HG03558 (cell line): ENCODE measurements around the gene TEX54.

Experiments
- ATAC-seq: cut with Tn5 transposase; IDR thresholded peaks from one replicate; pipeline ENCODE4 v1.9.1; 2021; ENCODE audit warnings: moderate number of reproducible peaks; ENCODE audit not compliant: unreplicated experiment; ENCODE audit errors: extremely low read depth

Gene TEX54

GRCh38 chr11:62792202-62792575 lies 40.5 kb downstream of the TEX54 start:
- ATAC-seq: no peak

DNA sequence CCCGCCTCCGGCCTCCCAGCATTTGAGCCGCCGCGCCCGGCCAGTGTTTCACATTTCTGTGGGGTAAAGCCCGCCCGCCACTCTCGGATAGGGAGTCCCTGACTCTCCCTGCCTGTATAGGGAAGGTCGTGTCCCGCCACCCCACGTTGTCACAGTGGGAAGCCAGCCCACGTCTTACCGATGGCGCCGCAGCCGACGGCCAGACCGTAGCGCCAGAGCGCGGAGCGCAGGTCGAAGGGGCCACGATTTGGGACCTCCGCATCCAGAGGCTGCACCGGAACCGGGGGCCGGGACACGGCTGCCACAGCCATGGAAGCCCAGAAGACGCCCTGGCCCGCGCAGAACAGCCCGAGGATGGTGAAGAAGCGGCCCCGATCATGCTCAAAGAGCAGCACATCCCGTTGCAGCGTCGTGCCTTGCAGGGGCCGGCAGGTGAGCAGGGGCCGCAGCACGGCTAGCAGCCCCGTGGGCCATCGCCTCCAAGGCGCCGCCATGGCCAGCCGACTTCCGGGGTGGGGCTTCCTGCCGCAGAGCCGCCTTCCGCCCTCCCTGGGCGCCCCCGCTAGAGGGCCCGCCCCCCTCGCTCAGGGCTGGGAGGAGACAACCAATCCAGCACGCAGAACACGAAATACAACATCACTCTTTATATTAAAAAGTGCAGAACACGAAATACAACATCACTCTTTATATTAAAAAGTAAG lies 41.0 kb downstream of the TEX54 start, which contains the start of gene TMEM223:
TMEM223 (minus strand) TSS at position 506 of the 701 bp plus-strand sequence; CDS start at position 494, 12 bp downstream.
- peak; percentile 38 for ATAC-seq

DNA sequence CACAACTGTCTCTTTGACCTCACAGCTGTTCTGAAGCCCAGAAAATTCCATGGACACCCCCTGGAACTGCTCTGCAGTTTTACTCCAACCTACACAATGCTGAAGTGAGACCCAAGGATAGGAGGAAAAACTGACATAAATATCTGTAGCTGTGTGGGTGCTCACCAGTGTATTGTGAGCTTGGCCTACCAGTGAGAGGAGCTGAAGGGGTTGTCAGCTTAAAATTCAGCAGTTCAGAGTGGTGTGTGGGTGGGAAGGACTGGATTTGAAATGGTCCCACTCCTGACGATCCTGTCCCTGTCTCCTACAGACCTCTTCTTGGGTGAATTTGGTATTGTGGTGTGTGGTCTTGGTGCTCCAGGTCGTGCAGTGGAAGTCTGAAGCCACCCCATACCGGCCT lies 43.1 kb downstream of the TEX54 start:
- ATAC-seq: no peak

- no peak for ATAC-seq
These were observed 43.6 kb downstream of the TEX54 start for GRCh38 chr11:62788991-62789390.

DNA sequence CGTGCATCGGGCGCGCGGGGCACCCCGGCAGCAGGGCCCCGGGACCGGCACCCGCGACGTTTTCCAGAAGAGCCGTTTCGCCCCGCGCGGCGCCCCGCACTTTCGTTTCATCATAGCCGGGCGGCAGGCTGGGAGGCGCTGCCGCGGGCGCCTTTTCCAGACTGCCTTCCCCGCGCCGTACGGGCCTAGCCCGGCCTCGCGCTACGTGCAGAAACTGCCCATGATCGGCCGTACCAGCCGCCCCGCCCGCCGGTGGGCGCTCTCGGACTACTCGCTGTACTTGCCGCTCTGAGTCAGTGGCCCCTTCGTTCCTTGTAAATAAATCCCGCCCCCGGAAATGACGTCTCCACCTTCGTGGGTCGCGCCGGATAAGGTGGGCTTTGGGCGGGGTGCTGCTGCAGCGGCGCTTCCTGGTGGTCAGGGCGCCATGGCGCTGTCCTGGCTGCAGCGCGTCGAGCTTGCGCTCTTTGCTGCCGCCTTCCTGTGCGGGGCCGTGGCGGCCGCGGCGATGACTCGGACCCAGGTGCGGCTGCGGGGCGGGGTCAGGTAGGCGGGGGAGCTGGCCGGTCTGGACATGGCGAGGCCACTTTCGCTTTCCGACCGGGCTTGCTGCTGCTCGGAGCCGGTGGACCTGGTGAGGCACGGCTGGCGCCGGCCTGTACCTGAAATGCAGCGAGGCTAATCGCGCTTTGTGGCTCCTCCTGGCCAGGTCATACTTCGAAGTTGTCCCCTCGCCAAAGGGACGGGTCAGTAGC lies 45.5 kb downstream of the TEX54 start, which contains the start of gene TMEM179B:
TMEM179B (plus strand) TSS at position 398 of the 755 bp plus-strand sequence; CDS start at position 428, 30 bp downstream.
- peak; percentile 32 for ATAC-seq

GRCh38 chr11:62786318-62787004 lies 46.2 kb downstream of the TEX54 start:
- ATAC-seq: no peak

- no peak for ATAC-seq
These were observed 49.9 kb downstream of the TEX54 start for GRCh38 chr11:62782753-62783152.
